Transverse colon (tissue), 4 donors: ENCODE results near the gene SDS. TPM values are rescaled to one million over a fixed set of nuclear protein-coding genes. Genes with fewer than 3 reads are reported as not detected.

Experiments used
- DNase-seq: peaks from one replicate; pipeline ENCODE4 v3.0.0-alpha.2; 2019
- H3K27ac ChIP-seq, 4 donors: fragments of 200-600 bp; sonication (generic); 2 replicates each; pipeline ENCODE4 v1.5.1; 2016 to 2018; ENCODE audit warnings: inconsistent platforms in 4 of 4
- H3K27me3 ChIP-seq: fragments of 200-600 bp; sonication (generic); 2 replicates; pipeline ENCODE4 v1.5.1; 2017; ENCODE audit warnings: inconsistent platforms
- H3K36me3 ChIP-seq, 4 donors: fragments of 200-600 bp; sonication (generic); 2 replicates each; pipeline ENCODE4 v1.5.1; 2017 to 2019; ENCODE audit warnings: inconsistent platforms in 4 of 4
- H3K4me1 ChIP-seq, 4 donors: fragments of 200-600 bp; sonication (generic); 2 replicates each; pipeline ENCODE4 v1.5.1; 2017 to 2020; ENCODE audit warnings: inconsistent platforms in 4 of 4
- H3K4me3 ChIP-seq, 4 donors: fragments of 200-600 bp; sonication (generic); 1 replicate in 1 of 4; 2 replicates in 3 of 4; pipeline versions ENCODE4 v1.5.1 to v1.6.1; 2017 to 2019; ENCODE audit warnings: inconsistent platforms in 4 of 4
- H3K9me3 ChIP-seq, 2 donors: fragments of 200-600 bp; sonication (generic); 2 replicates each; pipeline ENCODE4 v1.5.1; 2017 to 2019; ENCODE audit warnings: inconsistent platforms in 2 of 2
- EP300 ChIP-seq: sonication (generic); formaldehyde crosslinking; IDR thresholded peaks from one replicate; pipeline ENCODE4 v1.6.1; 2017; ENCODE audit warnings: antibody characterized with exemption, low read depth
- POLR2A ChIP-seq: fragments of 450-650 bp; IDR thresholded peaks from one replicate; pipeline ENCODE4 v1.6.1; 2016; ENCODE audit warnings: antibody characterized with exemption, mild to moderate bottlenecking, moderate library complexity
- POLR2AphosphoS5 ChIP-seq, 3 donors: sonication (generic); formaldehyde crosslinking; IDR thresholded peaks; one replicate each; pipeline ENCODE4 v1.6.1; 2016; ENCODE audit warnings: antibody characterized with exemption in 3 of 3
- WGBS, 2 donors: methylation state at CpG; one replicate each; pipeline ENCODE4 v1.1.5; 2018; ENCODE audit warnings: low coverage in 1 of 2; 5-methylcytosine and 5-hydroxymethylcytosine counted together
- in situ Hi-C, 4 donors: fragments of 200-750 bp; cut with MboI; loops; one replicate each; pipeline versions ENCODE4 v1.15.0 to v1.15.1; 2017; ENCODE audit warnings: low sequenced_read_pairs in 3 of 4, low pct_ligation_motif_present in 1 of 4, low pct_unique_long_range_greater_than_20kb in 1 of 4
- intact Hi-C: fragments of 100-400 bp; cut with DNase I; formaldehyde crosslinking; loops from one replicate; pipeline ENCODE4 v1.15.1; 2023; ENCODE audit warnings: low total_unique reads
- total RNA-seq, 4 donors: library from RNA; depleted of rRNA; stranded (reverse); fragments of >200 nt; gene quantifications; one replicate each; pipeline ENCODE4 v1.1.0, GENCODE V29; 2016
- TF ChIP-seq, protein P1 (sequence below), 5 experiments: fragments of 200-600 bp in 3 of 5; fragments of 450-650 bp in 2 of 5; sonication (generic) in 3 of 5; IDR thresholded peaks; 1 replicate in 2 of 5; 2 replicates in 3 of 5; pipeline ENCODE4 v1.5.1; 2016 to 2017; ENCODE audit warnings: antibody characterized with exemption in 5 of 5, inconsistent platforms in 3 of 5, mild to moderate bottlenecking in 2 of 5, moderate library complexity in 1 of 5

Gene SDS
- total RNA-seq, 4 donors from 2014 or later: 1.2 to 7.1 (median 5.7) TPM; not detected in 1

DNA sequence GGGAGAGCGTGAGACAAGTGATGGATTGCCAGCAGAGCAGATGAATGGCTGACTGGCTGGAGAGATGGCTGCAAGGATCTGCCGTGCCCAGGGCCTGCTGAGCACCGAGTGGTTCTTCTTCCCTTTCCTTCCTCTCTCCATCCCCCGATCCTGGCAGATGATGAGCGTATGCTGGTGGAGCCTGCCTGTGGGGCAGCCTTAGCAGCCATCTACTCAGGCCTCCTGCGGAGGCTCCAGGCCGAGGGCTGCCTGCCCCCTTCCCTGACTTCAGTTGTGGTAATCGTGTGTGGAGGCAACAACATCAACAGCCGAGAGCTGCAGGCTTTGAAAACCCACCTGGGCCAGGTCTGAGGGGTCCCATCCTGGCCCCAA, 34.0 kb upstream of the SDS start:
- DNase-seq: no peak
- 64 to 72% methylated on average over 3 to 8 of the region's 9 CpGs for WGBS, 2 donors
- Histone ChIP-seq H3K36me3 (no peaks in the 10 kb centered on the region), H3K27ac (no peak overlapping the region), H3K4me1 (no peaks in the 10 kb centered on the region), H3K27me3 (no peaks in the 10 kb centered on the region), H3K4me3 (no peak overlapping the region), H3K9me3 (no peaks in the 10 kb centered on the region)
- intact Hi-C loops (no loop called here), in situ Hi-C loops (loop anchor here in 2 of 4 donors (10.0 to 25.0 kb wide), 2 partner anchors 243 to 475 kb away; no protein-coding TSS in a partner anchor)
- TF ChIP-seq POLR2A (no peak), EP300 (no peak)
- TF ChIP-seq, protein P1, sequence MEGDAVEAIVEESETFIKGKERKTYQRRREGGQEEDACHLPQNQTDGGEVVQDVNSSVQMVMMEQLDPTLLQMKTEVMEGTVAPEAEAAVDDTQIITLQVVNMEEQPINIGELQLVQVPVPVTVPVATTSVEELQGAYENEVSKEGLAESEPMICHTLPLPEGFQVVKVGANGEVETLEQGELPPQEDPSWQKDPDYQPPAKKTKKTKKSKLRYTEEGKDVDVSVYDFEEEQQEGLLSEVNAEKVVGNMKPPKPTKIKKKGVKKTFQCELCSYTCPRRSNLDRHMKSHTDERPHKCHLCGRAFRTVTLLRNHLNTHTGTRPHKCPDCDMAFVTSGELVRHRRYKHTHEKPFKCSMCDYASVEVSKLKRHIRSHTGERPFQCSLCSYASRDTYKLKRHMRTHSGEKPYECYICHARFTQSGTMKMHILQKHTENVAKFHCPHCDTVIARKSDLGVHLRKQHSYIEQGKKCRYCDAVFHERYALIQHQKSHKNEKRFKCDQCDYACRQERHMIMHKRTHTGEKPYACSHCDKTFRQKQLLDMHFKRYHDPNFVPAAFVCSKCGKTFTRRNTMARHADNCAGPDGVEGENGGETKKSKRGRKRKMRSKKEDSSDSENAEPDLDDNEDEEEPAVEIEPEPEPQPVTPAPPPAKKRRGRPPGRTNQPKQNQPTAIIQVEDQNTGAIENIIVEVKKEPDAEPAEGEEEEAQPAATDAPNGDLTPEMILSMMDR (IDR thresholded peaks at IDR 0.05): no peak

DNA sequence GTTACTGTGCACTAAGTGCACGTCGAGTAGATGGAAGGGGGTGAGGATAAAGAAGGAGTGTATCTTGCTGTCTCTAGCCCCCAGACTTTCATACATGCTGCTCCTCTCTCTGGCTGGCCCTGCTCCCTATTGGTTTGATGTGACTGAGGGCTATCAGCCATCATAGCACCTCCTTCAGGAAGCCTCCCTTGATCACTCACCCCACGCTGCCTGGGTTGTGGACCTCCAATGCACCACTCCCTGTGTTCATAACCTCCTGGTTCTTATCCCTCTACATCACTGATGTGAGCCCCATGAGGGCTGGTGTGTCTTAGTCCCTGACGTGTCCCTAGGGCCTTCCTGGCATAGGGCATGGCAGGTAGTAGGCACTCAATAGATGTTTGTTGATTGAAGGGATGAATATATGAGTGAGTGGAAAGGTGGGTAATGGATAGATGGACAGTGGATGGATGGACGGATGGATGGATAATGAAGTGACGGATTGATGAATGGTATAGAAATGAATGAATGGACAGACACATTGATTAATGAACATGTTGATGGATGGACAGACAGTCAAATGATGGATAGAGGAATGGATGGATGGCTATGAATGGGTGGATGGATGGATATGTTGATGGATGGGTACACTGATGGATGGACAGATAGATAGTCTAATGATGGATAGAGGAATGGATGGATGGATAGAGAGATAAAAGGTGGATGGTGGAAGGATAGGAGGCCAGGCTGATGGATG, 33.5 kb upstream of the SDS start:
- TF ChIP-seq, protein P1 (IDR thresholded peaks at IDR 0.05): no peak
- TF ChIP-seq POLR2A (no peak), EP300 (no peak), POLR2AphosphoS5 (IDR thresholded peaks at IDR 0.05) (no peak)
- in situ Hi-C loops (loop anchor here in 2 of 4 donors (10.0 to 25.0 kb wide), 2 partner anchors 242 to 475 kb away; no protein-coding TSS in a partner anchor), intact Hi-C loops (no loop called here)
- H3K9me3 ChIP-seq: no peaks in the 10 kb centered on the region
- no peak overlapping the region for H3K4me3 ChIP-seq
- no peaks in the 10 kb centered on the region for H3K4me1 ChIP-seq
- H3K27ac ChIP-seq: no peak overlapping the region
- 70 to 81% methylated on average over 4 to 6 of the region's 6 CpGs for WGBS, 2 donors
- no peaks in the 10 kb centered on the region for H3K36me3 ChIP-seq
- no peak for DNase-seq
- no peaks in the 10 kb centered on the region for H3K27me3 ChIP-seq

DNA sequence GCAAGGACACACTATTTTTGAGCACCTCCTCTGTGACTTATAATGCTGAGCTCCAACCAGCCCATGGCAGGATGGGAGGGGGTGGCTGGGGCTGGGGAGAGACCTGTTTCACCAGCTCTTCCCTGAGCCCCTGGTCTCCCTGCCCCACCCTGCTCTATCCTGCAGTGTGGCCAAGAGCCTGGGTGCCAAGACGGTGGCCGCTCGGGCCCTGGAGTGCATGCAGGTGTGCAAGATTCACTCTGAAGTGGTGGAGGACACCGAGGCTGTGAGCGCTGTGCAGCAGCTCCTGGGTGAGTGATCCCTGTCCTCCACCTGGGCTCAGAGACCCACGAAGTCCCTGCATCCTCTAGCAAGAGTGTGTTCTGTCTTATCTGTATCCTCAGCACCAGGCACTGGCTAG, 32.9 kb upstream of the SDS start:
- no peaks in the 10 kb centered on the region for H3K9me3 ChIP-seq
- no peak for DNase-seq
- WGBS, 2 donors: 87% methylated on average over 6 of the region's 6 CpGs; no CpG with 5 or more reads in 1 of the 2 donors
- H3K4me3 ChIP-seq: no peak overlapping the region
- H3K27ac ChIP-seq: no peak overlapping the region
- in situ Hi-C loops: loop anchor here in 2 of 4 donors (10.0 to 25.0 kb wide), 2 partner anchors 242 to 476 kb away; no protein-coding TSS in a partner anchor
- no peaks in the 10 kb centered on the region for H3K4me1 ChIP-seq
- no peaks in the 10 kb centered on the region for H3K36me3 ChIP-seq
- intact Hi-C loops: no loop called here
- no peaks in the 10 kb centered on the region for H3K27me3 ChIP-seq
- no peak for TF ChIP-seq POLR2AphosphoS5 (IDR thresholded peaks at IDR 0.05)

DNA sequence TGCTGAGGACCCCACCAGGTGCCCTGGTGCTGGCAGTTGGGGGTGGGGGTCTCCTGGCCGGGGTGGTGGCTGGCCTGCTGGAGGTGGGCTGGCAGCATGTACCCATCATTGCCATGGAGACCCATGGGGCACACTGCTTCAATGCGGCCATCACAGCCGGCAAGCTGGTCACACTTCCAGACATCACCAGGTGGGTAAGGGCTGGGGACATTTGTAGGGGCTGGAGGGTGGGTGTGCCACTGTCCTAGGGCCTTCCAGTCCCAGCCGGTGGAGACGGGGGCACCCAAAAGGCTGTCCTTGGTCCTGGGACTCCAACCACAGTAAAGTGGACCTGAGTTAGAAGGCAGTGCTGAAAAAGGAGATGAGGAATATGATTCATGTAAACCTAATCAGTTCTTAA, 31.7 kb upstream of the SDS start:
- 76% methylated on average over 5 of the region's 5 CpGs; no CpG with 5 or more reads in 1 of the 2 donors for WGBS, 2 donors

More for the DNA sequence above, 31.7 kb upstream of the SDS start:
- no peaks in the 10 kb centered on the region for H3K9me3 ChIP-seq
- no peaks in the 10 kb centered on the region for H3K4me1 ChIP-seq
- DNase-seq: no peak
- H3K4me3 ChIP-seq: no peak overlapping the region
- intact Hi-C loops (no loop called here), in situ Hi-C loops (loop anchor here in 2 of 4 donors (10.0 to 25.0 kb wide), 2 partner anchors 241 to 477 kb away; no protein-coding TSS in a partner anchor)
- H3K27me3 ChIP-seq: no peaks in the 10 kb centered on the region
- no peak overlapping the region for H3K27ac ChIP-seq
- TF ChIP-seq EP300 (no peak), POLR2AphosphoS5 (IDR thresholded peaks at IDR 0.05) (no peak), POLR2A (no peak)
- TF ChIP-seq, protein P1 (IDR thresholded peaks at IDR 0.05): no peak
- no peaks in the 10 kb centered on the region for H3K36me3 ChIP-seq
